HFFc6 (cell line): Measurements from ENCODE around the gene PYGB. TPM values are rescaled to one million over a fixed set of nuclear protein-coding genes. Genes with fewer than 3 reads are reported as not detected.

Experiments used
- DNase-seq: peaks from one replicate; pipeline ENCODE4 v3.0.0-alpha.2; 2018
- H3K27ac Mint-ChIP-seq: 2 replicates; pipeline ENCODE4 v1.8.0; 2020; ENCODE audit warnings: mild to moderate bottlenecking, mixed read lengths
- H3K27me3 Mint-ChIP-seq: 2 replicates; pipeline ENCODE4 v1.8.0; 2021; ENCODE audit warnings: mild to moderate bottlenecking, moderate library complexity, mixed read lengths; ENCODE audit not compliant: insufficient read depth
- H3K36me3 Mint-ChIP-seq: 2 replicates; pipeline ENCODE4 v1.8.0; 2021; ENCODE audit warnings: low read depth, mixed read lengths
- H3K4me1 Mint-ChIP-seq: 2 replicates; pipeline ENCODE4 v1.8.0; 2020; ENCODE audit warnings: low read depth, mixed read lengths
- H3K4me3 Mint-ChIP-seq: 2 replicates; pipeline ENCODE4 v1.8.0; 2020; ENCODE audit warnings: mild to moderate bottlenecking, moderate library complexity, mixed read lengths
- H3K9me3 Mint-ChIP-seq: 2 replicates; pipeline ENCODE4 v1.8.0; 2020; ENCODE audit warnings: mild to moderate bottlenecking, mixed read lengths
- total RNA-seq, 6 experiments: library from RNA; stranded (reverse); fragmentation: NEBNext Ultra II Directional; extraction: Animal tissue kit (Norgen Biotek cat#: 25700); gene quantifications; 2 replicates in 1 of 6; 3 replicates in 5 of 6; pipeline ENCODE4 v1.2.3, GENCODE V29; 2021
- TF ChIP-seq, protein P1 (sequence below): fragments of 200-600 bp; sonication (generic); IDR thresholded peaks from 2 replicates; pipeline ENCODE4 v1.5.0; 2021; ENCODE audit warnings: antibody characterized with exemption, mild to moderate bottlenecking

PYGB gene
- total RNA-seq, 6 experiments from 2014 or later: 65.4 to 75.6 (median 70.2) TPM

DNA sequence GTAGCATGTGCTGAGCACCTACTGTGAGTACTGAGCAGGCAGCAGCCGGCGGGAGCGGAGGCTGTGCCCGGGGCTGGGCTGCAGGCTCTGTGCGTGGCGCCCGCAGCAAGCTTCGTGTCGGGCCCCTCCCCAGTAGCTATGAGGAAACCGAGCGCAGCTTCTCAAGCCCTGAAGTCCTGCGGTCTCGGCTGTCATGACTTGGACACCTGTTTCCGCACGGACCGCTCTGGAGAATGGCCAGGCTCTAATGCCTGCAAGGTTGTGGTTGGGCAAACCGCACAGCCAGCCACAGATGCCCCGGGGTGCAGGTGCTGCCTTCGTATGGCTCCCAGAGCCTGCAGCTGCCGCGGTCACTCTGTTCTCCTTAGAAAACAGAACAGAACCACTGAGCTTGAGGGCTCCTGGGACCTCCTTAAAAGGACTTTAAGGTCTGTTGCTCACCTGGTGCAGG lies 33.7 kb downstream of the PYGB start:
- Mint-ChIP-seq H3K27me3 (peaks cover 5% of the 10 kb centered on the region), H3K4me3 (no peak overlapping the region), H3K4me1 (no peaks in the 10 kb centered on the region), H3K27ac (no peak overlapping the region), H3K36me3 (peaks cover 19% of the 10 kb centered on the region), H3K9me3 (no peaks in the 10 kb centered on the region)
- no peak for DNase-seq
- TF ChIP-seq, protein P1, sequence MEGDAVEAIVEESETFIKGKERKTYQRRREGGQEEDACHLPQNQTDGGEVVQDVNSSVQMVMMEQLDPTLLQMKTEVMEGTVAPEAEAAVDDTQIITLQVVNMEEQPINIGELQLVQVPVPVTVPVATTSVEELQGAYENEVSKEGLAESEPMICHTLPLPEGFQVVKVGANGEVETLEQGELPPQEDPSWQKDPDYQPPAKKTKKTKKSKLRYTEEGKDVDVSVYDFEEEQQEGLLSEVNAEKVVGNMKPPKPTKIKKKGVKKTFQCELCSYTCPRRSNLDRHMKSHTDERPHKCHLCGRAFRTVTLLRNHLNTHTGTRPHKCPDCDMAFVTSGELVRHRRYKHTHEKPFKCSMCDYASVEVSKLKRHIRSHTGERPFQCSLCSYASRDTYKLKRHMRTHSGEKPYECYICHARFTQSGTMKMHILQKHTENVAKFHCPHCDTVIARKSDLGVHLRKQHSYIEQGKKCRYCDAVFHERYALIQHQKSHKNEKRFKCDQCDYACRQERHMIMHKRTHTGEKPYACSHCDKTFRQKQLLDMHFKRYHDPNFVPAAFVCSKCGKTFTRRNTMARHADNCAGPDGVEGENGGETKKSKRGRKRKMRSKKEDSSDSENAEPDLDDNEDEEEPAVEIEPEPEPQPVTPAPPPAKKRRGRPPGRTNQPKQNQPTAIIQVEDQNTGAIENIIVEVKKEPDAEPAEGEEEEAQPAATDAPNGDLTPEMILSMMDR: no peak

DNA sequence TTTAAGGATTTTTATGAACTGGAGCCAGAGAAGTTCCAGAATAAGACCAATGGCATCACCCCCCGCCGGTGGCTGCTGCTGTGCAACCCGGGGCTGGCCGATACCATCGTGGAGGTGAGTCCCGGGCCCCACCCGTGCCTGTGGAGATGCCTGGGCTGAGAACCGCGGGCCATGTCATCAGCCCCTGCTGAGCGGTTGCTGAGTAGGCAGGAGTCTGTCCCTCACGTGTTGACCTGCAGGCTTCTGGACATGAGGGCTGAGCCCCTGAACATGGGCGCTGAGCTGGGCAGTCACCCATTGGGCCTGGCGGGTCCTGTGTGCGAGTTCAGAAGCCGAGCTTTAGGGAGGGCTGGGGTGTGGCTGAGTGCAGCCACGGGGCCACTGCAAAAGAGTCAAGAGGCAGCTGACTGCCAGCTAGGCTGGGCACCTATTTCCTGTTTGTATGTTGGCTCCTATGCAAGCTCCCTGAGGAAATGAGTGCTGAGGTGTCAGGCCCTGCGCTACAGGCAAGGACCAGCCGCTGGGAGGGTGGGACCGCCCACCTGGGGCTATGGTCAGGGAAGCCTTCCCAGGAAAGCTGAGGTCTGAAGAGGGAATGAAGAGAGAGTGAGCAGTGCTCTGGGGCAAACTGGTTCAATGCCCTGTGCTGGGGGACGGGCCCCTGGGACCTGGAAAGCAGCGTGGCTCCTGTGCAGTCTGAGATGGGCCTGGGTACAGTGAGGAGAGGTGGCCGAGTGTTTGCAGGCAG lies 34.3 kb downstream of the PYGB start:
- peaks cover 3% of the 10 kb centered on the region for H3K27me3 Mint-ChIP-seq
- no peaks in the 10 kb centered on the region for H3K9me3 Mint-ChIP-seq
- H3K4me3 Mint-ChIP-seq: no peak overlapping the region
- H3K36me3 Mint-ChIP-seq: peaks cover 24% of the 10 kb centered on the region
- H3K27ac Mint-ChIP-seq: peak overlapping the region; percentile 34; the same call in 1 of the 2 replicates
- DNase-seq: no peak
- TF ChIP-seq, protein P1: no peak
- no peaks in the 10 kb centered on the region for H3K4me1 Mint-ChIP-seq

DNA sequence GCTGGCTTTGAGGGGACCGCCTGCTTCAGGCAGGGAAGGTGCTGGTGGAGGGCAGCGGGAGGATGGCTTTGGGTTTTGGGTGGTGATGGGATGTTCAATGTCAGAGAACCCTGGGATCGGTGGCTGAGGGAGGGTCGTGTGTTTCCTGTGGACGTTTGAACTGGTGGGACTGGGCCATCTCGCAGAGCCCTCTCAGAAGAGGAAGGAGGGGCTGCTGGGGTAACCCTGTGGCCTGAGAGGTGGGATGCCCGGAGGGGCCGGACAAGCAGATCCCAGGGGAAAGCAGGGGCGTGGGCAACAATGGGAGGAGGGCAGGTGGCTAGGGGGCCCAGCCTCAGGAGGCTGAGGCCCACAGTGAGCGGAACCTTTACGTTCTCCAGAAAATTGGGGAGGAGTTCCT lies 34.9 kb downstream of the PYGB start:
- no peak overlapping the region for H3K4me3 Mint-ChIP-seq
- peak overlapping the region; percentile 34; the same call in 1 of the 2 replicates for H3K27ac Mint-ChIP-seq
- H3K9me3 Mint-ChIP-seq: no peaks in the 10 kb centered on the region
- DNase-seq: no peak
- peaks cover 27% of the 10 kb centered on the region for H3K36me3 Mint-ChIP-seq
- H3K27me3 Mint-ChIP-seq: peaks cover 3% of the 10 kb centered on the region
- no peaks in the 10 kb centered on the region for H3K4me1 Mint-ChIP-seq
- TF ChIP-seq, protein P1: no peak

DNA sequence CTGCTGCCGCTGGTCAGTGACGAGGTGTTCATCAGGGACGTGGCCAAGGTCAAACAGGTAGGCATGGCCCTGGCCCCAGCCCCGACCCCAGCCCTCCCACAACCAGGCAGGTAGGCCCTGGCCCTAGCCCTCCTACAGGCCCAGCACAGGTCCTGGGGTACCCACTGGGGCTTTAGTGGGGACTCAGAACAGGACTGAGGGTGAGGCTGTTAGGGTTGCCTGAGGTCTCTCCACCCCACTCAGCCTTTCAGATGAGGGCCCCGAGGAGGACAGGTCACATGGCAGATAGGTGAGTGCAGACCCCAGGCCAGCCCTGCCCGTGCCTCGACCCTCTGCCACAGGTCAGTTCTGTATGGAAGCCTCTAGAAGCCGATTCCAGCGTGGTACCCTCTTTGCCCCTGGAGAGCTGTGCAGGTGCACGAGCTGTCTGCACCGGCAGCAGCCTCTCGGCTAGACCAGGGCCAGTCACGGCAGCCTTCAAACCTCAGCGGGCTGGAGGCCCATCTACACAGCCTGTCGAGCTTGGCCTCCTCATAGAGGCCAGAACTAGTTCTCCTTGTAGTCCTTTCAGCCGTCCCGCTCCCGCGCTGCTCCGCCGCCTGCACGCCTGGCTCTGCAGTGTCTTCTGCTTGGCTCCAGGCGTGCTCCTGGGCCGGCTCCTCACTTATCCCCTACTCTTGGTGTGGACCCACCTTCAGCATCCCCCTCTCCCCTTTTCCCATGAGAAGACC lies 35.5 kb downstream of the PYGB start:
- no peak for DNase-seq
- Mint-ChIP-seq H3K27me3 (peaks cover 3% of the 10 kb centered on the region), H3K4me1 (no peaks in the 10 kb centered on the region), H3K4me3 (no peak overlapping the region), H3K9me3 (no peaks in the 10 kb centered on the region), H3K36me3 (peaks cover 27% of the 10 kb centered on the region), H3K27ac (no peak overlapping the region)
- TF ChIP-seq, protein P1: no peak

DNA sequence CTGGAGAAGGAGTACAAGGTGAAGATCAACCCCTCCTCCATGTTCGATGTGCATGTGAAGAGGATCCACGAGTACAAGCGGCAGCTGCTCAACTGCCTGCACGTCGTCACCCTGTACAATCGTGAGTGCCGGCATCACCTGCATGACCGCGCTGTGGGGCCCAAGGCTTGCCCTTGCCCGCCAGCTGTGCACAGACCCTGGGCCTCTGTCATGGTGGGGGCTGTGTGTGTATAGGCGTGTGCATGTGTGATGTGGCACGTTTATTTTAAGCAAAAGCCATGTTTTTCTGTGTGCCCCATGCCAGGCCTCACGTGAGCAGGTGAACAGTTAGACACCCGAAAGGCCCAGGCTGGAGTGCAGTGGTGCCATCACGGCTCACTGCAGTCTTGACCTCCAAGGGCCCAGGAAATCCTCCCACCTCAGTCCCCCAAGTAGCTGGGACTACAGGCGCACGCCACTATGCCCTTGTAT lies 36.3 kb downstream of the PYGB start:
- H3K27me3 Mint-ChIP-seq: peaks cover 3% of the 10 kb centered on the region
- no peaks in the 10 kb centered on the region for H3K4me1 Mint-ChIP-seq
- TF ChIP-seq, protein P1: no peak
- no peak overlapping the region for H3K27ac Mint-ChIP-seq
- peaks cover 27% of the 10 kb centered on the region for H3K36me3 Mint-ChIP-seq
- no peak for DNase-seq
- no peak overlapping the region for H3K4me3 Mint-ChIP-seq
- no peaks in the 10 kb centered on the region for H3K9me3 Mint-ChIP-seq
